Gastroesophageal sphincter (tissue), 3 donors: ENCODE results near the gene NT5C2.
"Not testable (repeated sequence)": the region's sequence is repeated elsewhere in the genome, so short reads cannot be mapped to it uniquely, and the experiment has no call there.

Source experiments
- POLR2A ChIP-seq, 2 donors: fragments of 450-650 bp; IDR thresholded peaks; one replicate each; pipeline ENCODE4 v1.6.1; 2017; ENCODE audit warnings: antibody characterized with exemption in 2 of 2, mild to moderate bottlenecking in 2 of 2, moderate library complexity in 1 of 2
- TF ChIP-seq, protein P1 (sequence below), 4 experiments: fragments of 200-600 bp in 2 of 4; fragments of 450-650 bp in 2 of 4; sonication (generic) in 1 of 4; IDR thresholded peaks; one replicate each; pipeline ENCODE4 v1.5.1; 2017 to 2019; ENCODE audit warnings: antibody characterized with exemption in 4 of 4, mild to moderate bottlenecking in 2 of 4, moderate library complexity in 2 of 4

DNA sequence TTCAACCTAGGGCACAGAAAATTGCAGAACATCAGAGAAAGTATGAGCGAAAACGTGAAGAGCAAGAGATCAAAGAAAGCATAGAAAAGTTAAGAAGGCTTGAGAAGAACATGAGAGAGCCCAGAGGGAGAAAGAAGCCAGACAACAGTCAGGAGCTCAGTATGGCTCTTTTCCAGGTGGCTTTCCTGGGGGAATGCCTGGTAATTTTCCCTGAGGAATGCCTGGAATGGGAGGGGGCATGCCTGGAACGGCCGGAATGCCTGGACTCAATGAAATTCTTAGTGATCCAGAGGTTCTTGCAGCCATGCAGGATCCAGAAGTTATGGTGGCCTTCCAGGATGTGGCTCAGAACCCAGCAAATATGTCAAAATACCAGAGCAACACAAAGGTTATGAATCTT, 23.3 kb upstream of the NT5C2 start:
- TF ChIP-seq, protein P1, sequence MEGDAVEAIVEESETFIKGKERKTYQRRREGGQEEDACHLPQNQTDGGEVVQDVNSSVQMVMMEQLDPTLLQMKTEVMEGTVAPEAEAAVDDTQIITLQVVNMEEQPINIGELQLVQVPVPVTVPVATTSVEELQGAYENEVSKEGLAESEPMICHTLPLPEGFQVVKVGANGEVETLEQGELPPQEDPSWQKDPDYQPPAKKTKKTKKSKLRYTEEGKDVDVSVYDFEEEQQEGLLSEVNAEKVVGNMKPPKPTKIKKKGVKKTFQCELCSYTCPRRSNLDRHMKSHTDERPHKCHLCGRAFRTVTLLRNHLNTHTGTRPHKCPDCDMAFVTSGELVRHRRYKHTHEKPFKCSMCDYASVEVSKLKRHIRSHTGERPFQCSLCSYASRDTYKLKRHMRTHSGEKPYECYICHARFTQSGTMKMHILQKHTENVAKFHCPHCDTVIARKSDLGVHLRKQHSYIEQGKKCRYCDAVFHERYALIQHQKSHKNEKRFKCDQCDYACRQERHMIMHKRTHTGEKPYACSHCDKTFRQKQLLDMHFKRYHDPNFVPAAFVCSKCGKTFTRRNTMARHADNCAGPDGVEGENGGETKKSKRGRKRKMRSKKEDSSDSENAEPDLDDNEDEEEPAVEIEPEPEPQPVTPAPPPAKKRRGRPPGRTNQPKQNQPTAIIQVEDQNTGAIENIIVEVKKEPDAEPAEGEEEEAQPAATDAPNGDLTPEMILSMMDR (IDR thresholded peaks at IDR 0.05), result not testable (repeated sequence)
- TF ChIP-seq POLR2A (IDR thresholded peaks at IDR 0.05), result not testable (repeated sequence)
